ENCODE data around the gene TRIM77.
"Not testable (repeated sequence)": the region's sequence is repeated elsewhere in the genome, so short reads cannot be mapped to it uniquely, and the experiment has no call there.

DNA sequence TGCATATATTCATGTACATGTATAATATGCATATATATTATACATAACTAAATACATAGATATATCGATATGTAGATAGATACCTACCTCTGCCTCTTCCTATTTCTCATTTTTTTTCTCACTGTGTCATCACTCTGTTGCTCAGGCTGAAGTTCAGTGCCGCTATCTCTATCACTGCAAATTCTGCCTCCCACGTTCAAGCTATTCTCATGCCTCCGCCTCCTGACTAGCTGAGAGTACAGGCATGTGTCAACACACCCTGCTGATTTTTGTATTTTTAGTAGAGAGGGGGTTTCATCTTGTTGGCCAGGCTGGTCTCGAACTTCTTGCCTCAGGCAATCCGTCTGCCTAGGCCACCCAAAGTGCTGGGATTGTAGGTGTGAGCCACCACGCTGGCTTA lies 31.3 kb downstream of the TRIM77 start:
- TF ChIP-seq EZH2 (IDR thresholded peaks at IDR 0.05; ENCODE audit: low read length, missing control alignments) = not testable (repeated sequence)
- TF ChIP-seq, protein P1, sequence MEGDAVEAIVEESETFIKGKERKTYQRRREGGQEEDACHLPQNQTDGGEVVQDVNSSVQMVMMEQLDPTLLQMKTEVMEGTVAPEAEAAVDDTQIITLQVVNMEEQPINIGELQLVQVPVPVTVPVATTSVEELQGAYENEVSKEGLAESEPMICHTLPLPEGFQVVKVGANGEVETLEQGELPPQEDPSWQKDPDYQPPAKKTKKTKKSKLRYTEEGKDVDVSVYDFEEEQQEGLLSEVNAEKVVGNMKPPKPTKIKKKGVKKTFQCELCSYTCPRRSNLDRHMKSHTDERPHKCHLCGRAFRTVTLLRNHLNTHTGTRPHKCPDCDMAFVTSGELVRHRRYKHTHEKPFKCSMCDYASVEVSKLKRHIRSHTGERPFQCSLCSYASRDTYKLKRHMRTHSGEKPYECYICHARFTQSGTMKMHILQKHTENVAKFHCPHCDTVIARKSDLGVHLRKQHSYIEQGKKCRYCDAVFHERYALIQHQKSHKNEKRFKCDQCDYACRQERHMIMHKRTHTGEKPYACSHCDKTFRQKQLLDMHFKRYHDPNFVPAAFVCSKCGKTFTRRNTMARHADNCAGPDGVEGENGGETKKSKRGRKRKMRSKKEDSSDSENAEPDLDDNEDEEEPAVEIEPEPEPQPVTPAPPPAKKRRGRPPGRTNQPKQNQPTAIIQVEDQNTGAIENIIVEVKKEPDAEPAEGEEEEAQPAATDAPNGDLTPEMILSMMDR (conservative IDR thresholded peaks at IDR 0.05 in 1 of 2, IDR thresholded peaks at IDR 0.05 in 1 of 2; ENCODE audit: low read depth in 1 of 2, low read length in 2 of 2) = not testable (repeated sequence)

Data from fibroblast of lung (primary cell).